ENCODE data around the gene EPB41L4A.

DNA sequence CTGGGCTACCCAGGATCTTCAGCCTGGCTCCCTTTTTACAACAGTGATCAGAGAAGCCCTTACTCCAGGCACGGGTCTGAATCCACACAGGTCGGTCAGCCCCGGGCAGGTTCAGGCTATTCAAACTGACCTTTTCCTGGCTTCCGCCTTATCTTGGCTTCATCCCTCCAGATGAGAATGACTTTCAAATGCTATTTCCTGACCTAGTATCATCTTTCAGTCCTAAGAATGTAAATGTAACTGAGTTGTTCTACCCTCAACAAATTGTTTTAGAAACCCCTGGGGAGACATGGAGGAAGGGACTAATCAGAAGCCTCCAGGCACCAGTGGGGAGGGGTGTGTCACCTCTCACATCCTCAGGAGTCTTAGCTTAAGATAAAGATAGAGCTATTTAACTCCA, 213.2 kb downstream of the EPB41L4A start:
- TF ChIP-seq CTCF (IDR thresholded peaks at IDR 0.05) = no peak
- no peak for TF ChIP-seq ZFX (IDR thresholded peaks at IDR 0.05; ENCODE audit: borderline replicate concordance)
